HG03159 (cell line): ENCODE measurements around the gene RBM15B.

Experiments used
- ATAC-seq: cut with Tn5 transposase; IDR thresholded peaks from one replicate; pipeline ENCODE4 v1.9.1; 2021; ENCODE audit warnings: mild to moderate bottlenecking, moderate library complexity; ENCODE audit not compliant: unreplicated experiment

The RBM15B gene

GRCh38 chr3:51390246-51391074 is 625 bp upstream of the RBM15B start:
- peak; percentile 6 for ATAC-seq

- ATAC-seq = peak; percentile 8
Measured at GRCh38 chr3:51391566-51392354, 675 bp downstream of the RBM15B start.

- ATAC-seq = no peak
Measured at GRCh38 chr3:51392355-51393133, 1.5 kb downstream of the RBM15B start.

GRCh38 chr3:51393134-51393495 is 2.0 kb downstream of the RBM15B start:
- ATAC-seq = no peak

GRCh38 chr3:51393564-51393963 is 2.5 kb downstream of the RBM15B start:
- ATAC-seq = no peak

- no peak for ATAC-seq
Measured at GRCh38 chr3:51394541-51394940, 3.5 kb downstream of the RBM15B start.

GRCh38 chr3:51395493-51396213 is 4.6 kb downstream of the RBM15B start:
- ATAC-seq = no peak

GRCh38 chr3:51396401-51396800 is 5.3 kb downstream of the RBM15B start:
- ATAC-seq = no peak

GRCh38 chr3:51397392-51397791 is 6.3 kb downstream of the RBM15B start:
- no peak for ATAC-seq

GRCh38 chr3:51398595-51399310 is 7.7 kb downstream of the RBM15B start:
- ATAC-seq = no peak

- no peak for ATAC-seq
Measured at GRCh38 chr3:51400166-51400565, 9.1 kb downstream of the RBM15B start.

- no peak for ATAC-seq
Measured at GRCh38 chr3:51401735-51402134, 10.7 kb downstream of the RBM15B start.

GRCh38 chr3:51403675-51404074 is 12.6 kb downstream of the RBM15B start:
- ATAC-seq = no peak

- ATAC-seq = no peak
Measured at GRCh38 chr3:51408021-51408420, 16.9 kb downstream of the RBM15B start.

GRCh38 chr3:51408813-51409212 is 17.7 kb downstream of the RBM15B start:
- no peak for ATAC-seq

GRCh38 chr3:51422211-51422610 is 31.1 kb downstream of the RBM15B start:
- ATAC-seq = no peak

- ATAC-seq = no peak
Measured at GRCh38 chr3:51426921-51427320, 35.8 kb downstream of the RBM15B start.

- no peak for ATAC-seq
Measured at GRCh38 chr3:51429138-51429537, 38.1 kb downstream of the RBM15B start.

- ATAC-seq = no peak
Measured at GRCh38 chr3:51434110-51434509, 43.0 kb downstream of the RBM15B start.

- ATAC-seq = peak; percentile 49
Measured at GRCh38 chr3:51434746-51435327, 43.8 kb downstream of the RBM15B start.
